GM12864 (cell line): ENCODE data around the gene CHST7.

Experiments used
- DNase-seq: peaks from one replicate; pipeline ENCODE4 v3.0.0-alpha.2; 2011; ENCODE audit warnings: low read depth
- H3K4me3 ChIP-seq: 2 replicates; pipeline ENCODE4 v1.5.1; 2011; ENCODE audit warnings: mild to moderate bottlenecking, low read depth, low read length, control low read depth
- TF ChIP-seq, protein P1 (sequence below): IDR thresholded peaks from 2 replicates; pipeline ENCODE4 v1.5.1; 2011; ENCODE audit warnings: low read depth, mild to moderate bottlenecking, moderate library complexity, low read length, control low read depth, inconsistent platforms; ENCODE audit errors: missing control alignments

Gene CHST7

DNA sequence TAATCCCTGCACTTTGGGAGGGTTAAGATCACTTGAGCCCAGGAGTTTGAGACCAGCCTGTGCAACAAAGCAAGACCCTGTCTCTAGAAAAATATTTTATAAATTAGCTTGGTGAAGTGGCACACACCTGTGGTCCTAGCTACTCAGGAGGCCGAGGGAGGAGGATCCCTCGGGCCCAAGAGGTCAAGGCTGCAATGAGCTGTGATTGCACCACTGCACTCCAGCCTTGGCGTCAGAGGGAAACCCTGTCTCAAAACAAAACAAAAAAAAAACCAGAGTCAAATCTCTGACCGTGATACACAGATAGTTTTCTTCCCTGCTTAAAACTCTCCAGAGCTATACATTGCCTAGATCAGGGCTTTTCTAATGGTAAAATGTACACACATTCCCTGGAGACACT lies 53.5 kb downstream of the CHST7 start:
- DNase-seq = no peak
- H3K4me3 ChIP-seq = no peak overlapping the region
- TF ChIP-seq, protein P1, sequence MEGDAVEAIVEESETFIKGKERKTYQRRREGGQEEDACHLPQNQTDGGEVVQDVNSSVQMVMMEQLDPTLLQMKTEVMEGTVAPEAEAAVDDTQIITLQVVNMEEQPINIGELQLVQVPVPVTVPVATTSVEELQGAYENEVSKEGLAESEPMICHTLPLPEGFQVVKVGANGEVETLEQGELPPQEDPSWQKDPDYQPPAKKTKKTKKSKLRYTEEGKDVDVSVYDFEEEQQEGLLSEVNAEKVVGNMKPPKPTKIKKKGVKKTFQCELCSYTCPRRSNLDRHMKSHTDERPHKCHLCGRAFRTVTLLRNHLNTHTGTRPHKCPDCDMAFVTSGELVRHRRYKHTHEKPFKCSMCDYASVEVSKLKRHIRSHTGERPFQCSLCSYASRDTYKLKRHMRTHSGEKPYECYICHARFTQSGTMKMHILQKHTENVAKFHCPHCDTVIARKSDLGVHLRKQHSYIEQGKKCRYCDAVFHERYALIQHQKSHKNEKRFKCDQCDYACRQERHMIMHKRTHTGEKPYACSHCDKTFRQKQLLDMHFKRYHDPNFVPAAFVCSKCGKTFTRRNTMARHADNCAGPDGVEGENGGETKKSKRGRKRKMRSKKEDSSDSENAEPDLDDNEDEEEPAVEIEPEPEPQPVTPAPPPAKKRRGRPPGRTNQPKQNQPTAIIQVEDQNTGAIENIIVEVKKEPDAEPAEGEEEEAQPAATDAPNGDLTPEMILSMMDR = no peak

DNA sequence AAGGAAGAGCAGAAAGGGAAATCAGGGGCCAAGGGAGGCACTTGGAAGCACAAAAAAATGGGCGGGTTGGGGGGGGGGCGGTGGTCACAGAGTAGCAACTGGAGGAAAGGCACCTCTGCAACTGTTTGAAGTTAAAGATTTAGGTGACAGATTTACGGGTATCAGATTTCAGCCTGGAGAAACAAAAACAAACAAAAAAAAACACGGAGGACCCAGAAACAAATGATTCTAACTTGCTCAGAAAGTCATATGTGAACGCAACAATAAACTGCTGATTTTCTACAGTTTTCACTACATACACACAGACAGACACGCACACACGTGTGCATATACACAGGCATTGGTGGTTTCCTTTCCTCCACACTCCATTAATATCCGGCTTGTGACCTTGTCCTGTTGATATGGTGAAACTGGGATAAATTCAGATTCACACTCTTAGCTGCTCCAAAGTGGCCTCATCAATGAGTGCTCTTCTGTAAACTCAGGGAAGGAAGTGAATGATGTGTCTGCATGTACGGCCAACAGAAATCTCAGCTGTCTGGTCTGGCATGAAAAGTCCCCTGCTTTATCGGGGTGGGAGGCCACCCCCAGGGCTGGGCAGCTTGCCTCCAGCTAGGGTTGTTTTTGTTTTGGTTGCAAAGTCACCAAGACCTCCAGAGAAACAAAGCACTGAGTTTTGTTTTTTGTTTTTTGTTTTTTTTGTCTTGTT lies 54.3 kb downstream of the CHST7 start:
- no peak for DNase-seq
- no peak overlapping the region for H3K4me3 ChIP-seq
- TF ChIP-seq, protein P1 = no peak

DNA sequence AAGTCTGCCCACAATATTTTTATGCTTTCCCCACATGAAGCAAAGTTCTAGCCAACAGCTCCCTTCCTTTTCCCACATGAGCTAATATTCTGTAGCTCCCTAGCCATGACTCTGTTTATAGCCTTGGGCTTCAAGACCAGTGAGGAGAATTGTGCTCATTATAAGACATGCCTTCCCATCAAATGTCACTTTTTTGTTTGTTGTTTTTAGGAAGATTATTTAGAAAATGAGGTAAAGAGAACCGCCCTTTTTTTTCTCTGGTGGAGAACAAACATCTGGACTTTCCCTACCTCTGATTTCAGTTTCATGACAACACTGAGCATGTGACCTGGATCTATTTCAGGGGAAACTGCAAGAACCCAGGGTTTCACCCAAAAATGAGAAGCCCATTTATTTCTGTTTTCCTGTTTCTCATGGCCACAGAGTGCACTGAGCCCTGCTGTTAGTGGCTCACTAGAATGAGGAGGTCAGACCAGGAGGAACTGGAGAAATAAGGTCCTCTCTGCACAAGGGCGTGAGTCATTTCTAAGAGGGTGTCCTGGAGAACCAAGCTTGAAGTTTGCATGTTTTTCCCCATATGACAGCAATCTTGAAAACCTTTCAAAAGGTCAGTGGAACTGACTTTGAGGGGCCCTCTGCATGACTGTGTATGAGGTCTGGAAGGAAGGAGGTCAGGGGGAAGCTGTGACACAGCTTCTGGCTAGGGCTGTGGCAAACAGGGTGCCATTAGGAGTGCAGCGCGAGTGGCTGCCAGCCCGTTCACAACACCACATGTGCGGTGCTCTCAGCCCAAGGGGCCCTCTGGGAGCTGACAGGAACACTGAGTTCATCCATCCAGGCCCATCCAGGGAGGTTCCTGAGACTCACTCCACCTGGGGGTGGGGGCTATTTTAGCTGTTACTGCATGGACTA lies 55.2 kb downstream of the CHST7 start:
- DNase-seq = peak; percentile 75
- H3K4me3 ChIP-seq = no peak overlapping the region
- TF ChIP-seq, protein P1 = no peak

DNA sequence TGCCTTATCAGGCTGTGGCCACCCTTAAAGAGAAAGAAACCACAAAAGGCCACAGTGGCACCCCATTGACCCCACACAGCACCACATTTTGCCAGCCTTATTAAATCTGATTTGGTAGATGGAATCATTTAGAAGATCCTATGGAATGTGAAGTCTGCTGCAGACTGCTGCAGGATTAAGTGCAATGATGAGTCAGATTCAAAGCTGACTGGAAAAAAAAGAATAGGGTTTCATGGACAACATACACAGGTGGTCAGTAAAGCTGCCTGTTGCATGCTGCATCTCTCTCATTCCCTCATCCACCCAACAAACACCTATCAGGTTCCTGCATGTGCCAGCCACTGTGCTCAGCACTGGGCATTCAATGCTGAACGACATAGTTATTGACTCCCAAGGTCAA lies 56.6 kb downstream of the CHST7 start:
- no peak for DNase-seq
- no peak overlapping the region for H3K4me3 ChIP-seq
- TF ChIP-seq, protein P1 = no peak

DNA sequence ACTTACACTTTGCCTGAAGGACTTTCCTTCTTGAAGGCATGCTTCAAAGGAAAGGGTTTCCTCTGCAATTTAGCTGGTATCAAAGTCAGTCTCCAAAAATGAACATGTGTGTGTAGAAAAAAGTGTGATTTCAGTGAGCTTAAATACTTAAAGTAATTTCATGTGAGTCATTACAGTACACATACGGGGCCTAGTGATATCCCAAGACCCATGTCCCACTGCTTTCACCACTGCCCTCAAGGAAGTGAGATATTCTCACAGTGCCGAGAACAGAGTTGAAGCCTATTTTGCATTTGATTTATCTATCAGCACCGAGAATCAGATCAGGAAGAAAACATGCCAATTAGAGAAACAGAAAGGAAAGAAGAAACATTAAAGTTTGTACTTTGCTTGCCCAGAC lies 61.0 kb downstream of the CHST7 start:
- TF ChIP-seq, protein P1 = no peak
- H3K4me3 ChIP-seq = no peak overlapping the region
- DNase-seq = no peak

DNA sequence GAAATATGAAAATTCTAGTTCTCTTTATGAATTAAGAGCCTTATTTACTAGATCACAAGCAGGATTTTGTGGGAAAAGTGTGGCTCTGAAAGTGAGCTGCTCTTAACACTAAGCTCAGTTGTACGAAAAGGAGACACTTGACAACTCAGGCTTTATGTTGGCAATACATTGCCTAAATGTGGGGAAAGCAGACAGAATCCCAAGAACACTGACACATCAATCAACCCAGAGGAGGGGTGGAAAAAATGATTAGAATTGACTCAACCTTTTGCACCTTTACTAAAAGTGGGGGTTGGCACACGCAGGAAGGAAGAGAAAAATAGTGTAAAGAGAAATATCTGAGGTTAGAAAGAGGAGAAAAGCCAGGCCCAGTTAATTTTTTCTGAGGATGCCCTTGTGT lies 61.6 kb downstream of the CHST7 start:
- TF ChIP-seq, protein P1 = no peak
- H3K4me3 ChIP-seq = no peak overlapping the region
- no peak for DNase-seq
